ENCODE data around the gene CANT1. TPM values are rescaled to one million over a fixed set of nuclear protein-coding genes. Genes with fewer than 3 reads are reported as not detected.

Gene CANT1
- polyA plus RNA-seq, 3 donors: 39.7 to 52.9 (median 46.1) TPM

GRCh38 chr17:78991017-78991738, 18.4 kb downstream of the CANT1 start:
- no peak for DNase-seq (ENCODE audit: extremely low read depth in 1 of 11, low read depth in 9 of 11, low spot score in 4 of 11)

GRCh38 chr17:78990349-78991016, 19.1 kb downstream of the CANT1 start:
- no peak for DNase-seq (ENCODE audit: extremely low read depth in 1 of 11, low read depth in 9 of 11, low spot score in 4 of 11)

- DNase-seq (ENCODE audit: extremely low read depth in 1 of 11, low read depth in 9 of 11, low spot score in 4 of 11): no peak
These were observed 21.4 kb downstream of the CANT1 start for GRCh38 chr17:78988152-78988551.

GRCh38 chr17:78986649-78987328, 22.8 kb downstream of the CANT1 start:
- DNase-seq (ENCODE audit: extremely low read depth in 1 of 11, low read depth in 9 of 11, low spot score in 4 of 11): no peak

- no peak for DNase-seq (ENCODE audit: extremely low read depth in 1 of 11, low read depth in 9 of 11, low spot score in 4 of 11)
These were observed 23.4 kb downstream of the CANT1 start for GRCh38 chr17:78986048-78986648.

GRCh38 chr17:78985395-78985794, 24.2 kb downstream of the CANT1 start:
- no peak for DNase-seq (ENCODE audit: extremely low read depth in 1 of 11, low read depth in 9 of 11, low spot score in 4 of 11)

GRCh38 chr17:78981010-78981888, 28.3 kb downstream of the CANT1 start:
- DNase-seq (ENCODE audit: extremely low read depth in 1 of 11, low read depth in 9 of 11, low spot score in 4 of 11): no peak

GRCh38 chr17:78980624-78980972, 29.0 kb downstream of the CANT1 start:
- no peak for DNase-seq (ENCODE audit: extremely low read depth in 1 of 11, low read depth in 9 of 11, low spot score in 4 of 11)

GRCh38 chr17:78979780-78980623, 29.6 kb downstream of the CANT1 start, which contains the start of gene LGALS3BP:
LGALS3BP (minus strand) TSS chr17:78979923; CDS start chr17:78977191, 2,732 bp downstream.
- DNase-seq (ENCODE audit: extremely low read depth in 1 of 11, low read depth in 9 of 11, low spot score in 4 of 11): peak in 2 of 11 donors; percentile 57 to 77

GRCh38 chr17:78977997-78978973, 31.3 kb downstream of the CANT1 start:
- DNase-seq (ENCODE audit: extremely low read depth in 1 of 11, low read depth in 9 of 11, low spot score in 4 of 11): peak in 1 of 11 donors; percentile 36

- no peak for DNase-seq (ENCODE audit: extremely low read depth in 1 of 11, low read depth in 9 of 11, low spot score in 4 of 11)
These were observed 32.0 kb downstream of the CANT1 start for GRCh38 chr17:78977681-78977943.

GRCh38 chr17:78976907-78977680, 32.5 kb downstream of the CANT1 start:
- DNase-seq (ENCODE audit: extremely low read depth in 1 of 11, low read depth in 9 of 11, low spot score in 4 of 11): no peak

- peak in 5 of 11 donors; percentile 47 to 82 (median 68) for DNase-seq (ENCODE audit: extremely low read depth in 1 of 11, low read depth in 9 of 11, low spot score in 4 of 11)
These were observed 34.7 kb downstream of the CANT1 start for GRCh38 chr17:78974635-78975591.

GRCh38 chr17:78973792-78974520, 35.6 kb downstream of the CANT1 start:
- no peak for DNase-seq (ENCODE audit: extremely low read depth in 1 of 11, low read depth in 9 of 11, low spot score in 4 of 11)

- DNase-seq (ENCODE audit: extremely low read depth in 1 of 11, low read depth in 9 of 11, low spot score in 4 of 11): no peak
These were observed 36.4 kb downstream of the CANT1 start for GRCh38 chr17:78973196-78973595.

All from renal cortex interstitium (tissue), 11 donors.